MG63 (cell line): ENCODE results near the gene CENPA. TPM values are rescaled to one million over a fixed set of nuclear protein-coding genes. Genes with fewer than 3 reads are reported as not detected.
"Not testable (repeated sequence)": the region's sequence is repeated elsewhere in the genome, so short reads cannot be mapped to it uniquely, and the experiment has no call there.

Source experiments
- DNase-seq: peaks from one replicate; pipeline ENCODE4 v3.0.0-alpha.2; 2020
- H3K27me3 ChIP-seq: fragments of 250-450 bp; sonication (Bioruptor Pico); 2 replicates; pipeline ENCODE4 v1.5.1; 2020; ENCODE audit warnings: mild to moderate bottlenecking, moderate library complexity
- H3K36me3 ChIP-seq: fragments of 250-450 bp; sonication (Bioruptor Pico); 2 replicates; pipeline ENCODE4 v1.5.1; 2020; ENCODE audit warnings: mild to moderate bottlenecking, moderate library complexity
- H3K4me3 ChIP-seq: fragments of 250-450 bp; sonication (Bioruptor Pico); 2 replicates; pipeline ENCODE4 v1.5.1; 2020; ENCODE audit warnings: mild to moderate bottlenecking, moderate library complexity
- H3K9me3 ChIP-seq: fragments of 250-450 bp; sonication (Bioruptor Pico); 2 replicates; pipeline ENCODE4 v1.5.1; 2020; ENCODE audit warnings: mild to moderate bottlenecking, moderate library complexity
- total RNA-seq: library from RNA; depleted of rRNA; stranded (reverse); fragments of >200 nt; shearing (Covaris generic); gene quantifications from 2 replicates; pipeline ENCODE4 v1.2.3, GENCODE V29; 2014; ENCODE audit warnings: low replicate concordance; rRNA removed

The CENPA gene
- 19.8 and 24.5 TPM in 2 replicates for total RNA-seq

DNA sequence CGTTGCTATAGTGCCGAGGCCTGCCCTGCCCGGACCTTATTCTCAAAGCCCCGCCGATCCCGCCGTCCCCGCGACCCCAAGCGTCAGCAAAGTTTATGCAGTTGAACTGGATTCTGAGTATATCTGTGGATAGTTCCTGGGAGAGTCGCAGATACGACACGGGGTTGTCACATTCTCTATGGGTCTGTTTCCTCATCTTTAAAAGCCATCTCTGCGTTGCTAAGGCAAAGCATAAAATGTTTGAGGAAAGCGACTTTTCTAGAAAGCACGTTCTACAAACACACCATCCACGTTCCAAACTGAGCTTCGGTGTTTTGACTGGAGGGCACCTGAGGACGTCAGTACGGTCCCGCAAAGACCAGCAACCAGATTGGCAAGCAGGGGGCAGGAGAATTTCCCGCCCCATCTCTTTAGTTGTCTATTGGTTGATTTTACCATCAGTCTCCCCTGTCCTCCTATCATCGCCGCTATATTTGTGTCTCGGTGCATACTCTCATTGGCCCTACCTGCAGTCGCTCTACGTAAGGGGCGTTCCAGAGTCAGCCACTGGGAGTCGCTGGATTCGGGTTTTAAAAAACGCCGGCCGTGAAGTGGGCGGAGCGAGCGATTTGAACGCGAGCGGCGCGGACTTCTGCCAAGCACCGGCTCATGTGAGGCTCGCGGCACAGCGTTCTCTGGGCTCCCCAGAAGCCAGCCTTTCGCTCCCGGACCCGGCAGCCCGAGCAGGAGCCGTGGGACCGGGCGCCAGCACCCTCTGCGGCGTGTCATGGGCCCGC, at the start of gene CENPA:
CENPA (plus strand) TSS at position 626 of the 776 bp plus-strand sequence; CDS start at position 767, 141 bp downstream.
- peak within 1 kb of the TSS; percentile 72 for H3K4me3 ChIP-seq
- H3K27me3 ChIP-seq, result no peaks in the 10 kb centered on the region
- peak; percentile 97 for DNase-seq
- peaks cover 35% of the 10 kb centered on the region for H3K36me3 ChIP-seq
- H3K9me3 ChIP-seq, result peaks cover 8% of the 10 kb centered on the region; the same call in 1 of the 2 replicates

DNA sequence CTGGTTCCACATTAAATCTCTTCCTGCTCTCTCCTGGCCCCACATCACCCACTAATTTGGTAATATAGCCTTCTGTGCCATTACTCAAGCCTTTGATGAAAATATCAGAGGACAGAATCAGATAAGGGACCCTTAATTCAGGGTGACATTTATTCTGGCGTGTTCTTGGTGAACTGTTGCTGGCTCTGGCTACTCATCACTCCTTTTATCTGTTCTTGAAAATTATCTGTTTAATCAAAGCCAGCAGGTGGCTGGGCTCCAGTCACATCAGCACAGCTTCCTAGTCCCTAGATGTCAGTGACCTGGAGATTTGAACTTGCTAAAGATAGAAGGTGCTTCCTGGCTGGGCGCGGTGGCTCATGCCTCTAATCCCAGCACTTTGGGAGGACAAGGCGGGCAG, 48.6 kb upstream of the CENPA start:
- H3K9me3 ChIP-seq, result no peaks in the 10 kb centered on the region

DNA sequence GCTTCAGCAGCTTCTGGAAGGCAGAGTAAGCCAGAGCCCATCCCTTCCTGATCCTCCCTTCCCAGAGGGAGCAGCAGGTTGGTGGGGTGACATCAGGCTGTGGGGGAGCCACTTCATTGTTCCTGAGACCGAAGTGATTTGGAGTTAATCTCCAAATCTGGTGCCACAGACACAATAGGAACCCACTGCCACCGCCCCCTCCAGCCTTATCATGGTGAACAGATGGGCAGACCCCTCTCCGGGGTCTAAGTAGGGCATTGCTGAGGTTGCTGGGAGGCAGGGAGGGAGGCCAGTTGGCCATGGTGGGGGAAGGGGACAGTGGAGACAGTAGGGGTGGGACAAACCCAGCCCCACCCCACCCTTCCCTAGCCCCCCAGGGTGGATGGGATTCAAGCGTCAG, 47.4 kb upstream of the CENPA start:
- DNase-seq, result no peak
- Histone ChIP-seq H3K9me3 (no peaks in the 10 kb centered on the region), H3K36me3 (no peaks in the 10 kb centered on the region), H3K4me3 (no peak overlapping the region), H3K27me3 (no peaks in the 10 kb centered on the region)

More for the DNA sequence above, 48.6 kb upstream of the CENPA start:
- no peak for DNase-seq
- no peaks in the 10 kb centered on the region for H3K36me3 ChIP-seq
- H3K4me3 ChIP-seq, result no peak overlapping the region
- H3K27me3 ChIP-seq, result no peaks in the 10 kb centered on the region

DNA sequence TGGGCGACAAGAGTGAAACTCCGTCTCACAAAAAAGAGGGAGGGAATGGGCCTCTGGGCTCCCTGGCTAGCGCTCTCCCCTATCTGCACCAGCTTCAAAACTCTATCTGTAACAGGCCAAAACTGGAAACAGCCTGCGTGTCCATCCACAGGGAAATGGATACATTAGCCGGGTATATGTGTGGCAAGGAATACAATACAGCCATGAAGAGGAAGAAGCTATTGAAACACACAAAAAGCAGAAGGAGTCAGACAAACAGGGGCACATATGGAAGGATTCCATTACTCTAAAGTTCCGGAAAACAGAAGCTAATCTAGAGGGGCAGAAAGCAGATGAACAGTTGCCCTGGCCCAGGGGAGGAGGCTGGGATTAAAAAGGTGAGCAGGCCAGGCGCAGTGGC, 46.3 kb upstream of the CENPA start:
- DNase-seq, result no peak
- no peaks in the 10 kb centered on the region for H3K9me3 ChIP-seq
- no peaks in the 10 kb centered on the region for H3K27me3 ChIP-seq
- H3K36me3 ChIP-seq, result no peaks in the 10 kb centered on the region
- H3K4me3 ChIP-seq, result no peak overlapping the region

DNA sequence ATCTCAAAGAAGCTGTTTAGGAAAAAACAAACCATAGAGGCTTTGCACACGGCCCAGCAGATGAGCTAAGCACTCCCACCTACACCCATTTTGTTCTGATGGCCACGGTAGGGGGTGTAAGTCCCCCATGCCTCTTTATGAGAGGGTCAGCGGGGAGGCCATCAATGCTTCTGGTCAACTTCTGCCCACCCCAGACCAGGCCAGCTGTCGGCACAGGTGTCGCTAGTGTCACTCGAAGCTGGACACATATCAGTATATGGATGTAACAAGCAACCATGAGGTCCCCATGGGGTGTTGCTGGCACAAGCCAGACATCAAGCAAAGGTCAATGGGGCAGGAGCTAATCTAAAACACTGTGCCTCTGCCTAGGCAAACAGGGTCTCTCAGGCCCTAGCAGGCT, 45.5 kb upstream of the CENPA start:
- Histone ChIP-seq H3K9me3 (no peaks in the 10 kb centered on the region), H3K4me3 (no peak overlapping the region), H3K36me3 (no peaks in the 10 kb centered on the region), H3K27me3 (no peaks in the 10 kb centered on the region)
- no peak for DNase-seq

DNA sequence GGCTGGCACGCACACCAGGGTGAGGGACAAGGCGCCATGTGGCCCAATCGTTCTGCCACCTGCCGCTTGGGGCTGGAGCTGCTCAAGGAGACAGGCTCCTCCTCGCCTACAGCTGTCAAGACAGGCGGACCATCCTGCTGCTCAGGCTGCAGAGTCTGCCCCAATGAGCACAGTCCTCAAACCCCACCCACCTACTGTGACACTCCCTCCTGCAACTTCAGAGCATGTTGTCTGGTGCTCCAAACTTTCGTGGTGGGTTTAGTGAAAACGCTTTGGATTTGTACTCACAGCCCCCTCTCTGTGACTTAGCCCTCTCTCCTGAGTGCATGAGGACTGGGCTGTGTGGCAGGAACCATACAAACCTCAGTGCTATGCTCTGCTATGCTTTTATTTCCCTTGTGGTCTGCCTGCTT, 45.0 kb upstream of the CENPA start:
- DNase-seq, result no peak

DNA sequence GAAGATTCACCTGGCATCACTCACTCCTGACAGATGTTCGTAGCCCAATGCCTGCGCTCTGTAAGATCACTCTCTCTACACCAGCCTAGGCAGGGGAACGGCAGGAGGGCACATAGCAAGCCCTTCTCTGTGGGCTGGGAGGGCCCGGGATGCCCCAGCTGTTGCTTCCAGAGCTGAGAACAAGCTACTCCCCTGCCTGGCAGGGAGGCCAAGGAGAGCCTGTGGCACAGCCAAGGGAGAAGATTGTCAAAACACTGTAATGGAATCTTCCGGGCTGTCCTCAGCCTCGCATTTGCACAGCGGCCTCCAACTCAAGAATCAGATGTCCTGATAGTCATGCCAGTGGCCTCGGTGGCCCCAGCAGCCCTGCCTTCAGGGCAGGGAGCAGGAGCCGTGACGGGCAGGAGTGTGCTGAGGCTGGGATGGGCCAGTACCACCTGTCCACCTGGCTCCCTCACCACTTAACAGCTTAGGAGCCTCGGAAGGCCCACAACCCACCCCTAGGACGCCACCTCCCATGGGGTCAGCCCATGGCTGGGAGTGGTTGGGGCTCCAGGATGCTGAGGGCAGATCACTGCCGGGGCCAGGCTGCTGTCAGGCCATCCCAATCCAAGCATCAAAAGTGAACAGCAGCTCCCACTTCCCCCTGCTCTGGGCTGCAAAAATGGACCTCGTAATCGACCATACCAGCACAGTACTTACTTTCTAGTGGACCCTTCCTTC, 43.6 kb upstream of the CENPA start:
- Histone ChIP-seq H3K27me3 (no peaks in the 10 kb centered on the region), H3K36me3 (no peaks in the 10 kb centered on the region), H3K9me3 (no peaks in the 10 kb centered on the region), H3K4me3 (no peak overlapping the region)
- DNase-seq, result no peak

More for the DNA sequence above, 45.0 kb upstream of the CENPA start:
- no peaks in the 10 kb centered on the region for H3K36me3 ChIP-seq
- H3K4me3 ChIP-seq, result no peak overlapping the region
- no peaks in the 10 kb centered on the region for H3K27me3 ChIP-seq
- H3K9me3 ChIP-seq, result no peaks in the 10 kb centered on the region

DNA sequence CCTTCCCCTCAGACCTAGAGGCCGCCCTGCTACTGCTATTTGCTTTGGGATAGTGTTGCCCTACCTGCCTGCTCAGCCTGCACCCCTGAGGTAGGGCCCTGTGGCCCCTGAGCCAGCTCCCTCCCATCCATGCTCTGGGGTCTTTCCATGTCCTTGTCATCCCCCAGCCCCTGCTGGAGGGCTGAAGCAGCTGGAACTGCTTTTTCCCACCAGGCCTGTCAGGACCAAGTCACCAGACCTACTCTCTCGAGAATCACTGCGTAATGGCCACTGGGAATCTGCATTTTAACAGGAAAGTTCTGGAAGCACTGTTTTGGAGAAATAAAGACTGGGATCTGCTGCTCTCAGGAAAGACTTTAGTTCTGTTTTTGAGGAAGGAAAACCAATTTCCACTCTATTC, 42.0 kb upstream of the CENPA start:
- Histone ChIP-seq H3K4me3 (no peak overlapping the region), H3K27me3 (no peaks in the 10 kb centered on the region), H3K9me3 (no peaks in the 10 kb centered on the region), H3K36me3 (no peaks in the 10 kb centered on the region)
- no peak for DNase-seq

DNA sequence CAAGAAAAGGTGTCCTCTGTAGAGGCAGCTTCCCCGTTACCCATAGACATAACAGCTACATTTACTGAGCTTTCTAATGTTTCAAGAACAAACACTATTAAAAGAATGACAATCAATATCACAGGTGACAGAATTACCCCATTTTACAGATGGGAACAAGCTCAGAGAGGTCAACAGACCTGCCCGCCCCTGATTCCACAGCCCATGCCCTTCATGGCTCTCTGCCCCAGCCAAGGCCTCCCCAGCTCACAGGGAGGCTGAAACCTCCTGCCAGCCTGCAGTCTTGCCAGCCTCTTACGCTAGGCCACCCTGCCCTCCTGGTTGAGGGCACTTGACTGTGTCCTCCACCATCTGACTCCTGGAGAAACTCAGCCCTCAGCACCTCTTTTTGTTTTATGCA, 40.9 kb upstream of the CENPA start:
- Histone ChIP-seq H3K27me3 (no peaks in the 10 kb centered on the region), H3K36me3 (no peaks in the 10 kb centered on the region), H3K4me3 (no peak overlapping the region), H3K9me3 (no peaks in the 10 kb centered on the region)
- no peak for DNase-seq

DNA sequence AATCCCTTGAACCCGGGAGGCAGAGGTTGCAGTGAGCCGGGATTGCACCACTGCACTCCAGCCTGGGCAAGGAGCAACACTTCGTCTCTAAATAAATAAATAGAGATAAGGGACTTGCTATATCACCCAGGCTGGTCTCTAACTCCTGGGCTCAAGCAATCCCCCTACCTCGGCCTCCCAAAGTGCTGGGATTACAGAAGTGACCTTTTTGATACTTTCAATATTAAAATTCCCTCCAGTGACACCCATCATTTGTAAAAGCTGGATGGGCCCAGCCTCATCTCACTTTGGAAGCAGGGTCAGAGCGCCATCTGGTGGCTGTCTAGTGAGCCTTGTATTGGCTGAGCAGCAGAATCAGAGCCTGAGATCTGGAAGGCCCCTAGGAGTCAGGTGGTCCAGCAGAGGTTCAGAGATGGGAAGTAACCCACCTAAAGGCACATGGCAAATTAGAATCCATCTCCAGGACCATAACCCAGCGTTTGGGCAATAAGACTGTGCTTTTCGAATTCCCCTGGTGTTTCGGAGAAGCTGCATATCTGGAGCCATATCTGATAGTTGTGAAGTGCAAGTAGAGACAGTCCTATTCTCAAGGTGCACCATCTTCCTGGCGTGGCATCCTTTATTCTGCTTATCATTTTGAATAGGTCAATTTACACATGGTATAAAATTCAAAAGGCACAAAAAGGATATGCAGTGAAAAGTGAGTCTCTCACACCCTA, 40.1 kb upstream of the CENPA start:
- DNase-seq, result peak; percentile 59

DNA sequence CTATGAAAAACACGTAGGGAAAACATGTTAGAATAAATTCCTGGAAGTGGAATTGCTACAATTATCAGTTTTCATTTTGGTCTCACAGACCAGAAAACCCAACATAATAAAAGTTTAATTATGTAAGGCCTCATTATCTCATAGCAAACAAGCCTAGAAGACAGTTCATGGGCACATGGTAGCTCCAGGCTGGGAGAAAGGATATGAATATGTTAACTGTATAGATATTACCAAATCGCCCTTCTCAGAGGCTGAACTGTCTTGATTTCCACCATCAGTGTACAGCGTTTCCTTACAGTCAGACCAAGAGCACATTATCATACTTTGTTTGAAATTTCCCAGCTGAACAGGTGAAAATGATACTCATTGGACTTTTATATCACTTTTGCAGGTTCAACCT, 38.9 kb upstream of the CENPA start:
- Histone ChIP-seq H3K36me3 (no peaks in the 10 kb centered on the region), H3K4me3 (no peak overlapping the region), H3K9me3 (no peaks in the 10 kb centered on the region; the same call in 1 of the 2 replicates), H3K27me3 (no peaks in the 10 kb centered on the region)
- no peak for DNase-seq

More for the DNA sequence above, 40.1 kb upstream of the CENPA start:
- Histone ChIP-seq H3K27me3 (no peaks in the 10 kb centered on the region), H3K4me3 (no peak overlapping the region), H3K36me3 (no peaks in the 10 kb centered on the region), H3K9me3 (no peaks in the 10 kb centered on the region)

DNA sequence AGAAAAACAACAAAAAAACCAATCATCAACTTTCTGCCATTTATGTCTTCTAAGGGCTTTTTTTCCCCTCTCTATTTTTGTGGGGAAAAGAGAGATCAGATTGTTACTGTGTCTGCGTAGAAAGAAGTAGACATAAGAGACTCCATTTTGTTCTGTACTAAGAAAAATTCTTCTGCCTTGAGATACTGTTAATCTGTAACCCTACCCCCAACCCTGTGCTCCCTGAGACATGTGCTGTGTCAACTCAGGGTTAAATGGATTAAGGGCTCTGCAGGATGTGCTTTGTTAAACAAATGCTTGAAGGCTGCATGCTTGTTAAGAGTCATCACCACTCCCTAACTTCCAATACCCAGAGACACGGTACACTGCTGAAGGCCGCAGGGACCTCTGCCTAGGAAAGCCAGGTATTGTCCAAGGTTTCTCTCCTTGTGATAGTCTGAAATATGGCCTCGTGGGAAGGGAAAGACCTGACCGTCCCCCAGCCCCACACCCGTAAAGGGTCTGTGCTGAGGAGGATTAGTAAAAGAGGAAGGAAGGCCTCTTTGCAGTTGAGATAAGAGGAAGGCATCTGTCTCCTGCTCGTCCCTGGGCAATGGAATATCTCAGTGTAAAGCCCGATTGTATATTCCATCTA, 36.0 kb upstream of the CENPA start:
- H3K9me3 ChIP-seq, H3K4me3 ChIP-seq, H3K36me3 ChIP-seq, H3K27me3 ChIP-seq: not testable (repeated sequence)
- DNase-seq, result peak; percentile 18

DNA sequence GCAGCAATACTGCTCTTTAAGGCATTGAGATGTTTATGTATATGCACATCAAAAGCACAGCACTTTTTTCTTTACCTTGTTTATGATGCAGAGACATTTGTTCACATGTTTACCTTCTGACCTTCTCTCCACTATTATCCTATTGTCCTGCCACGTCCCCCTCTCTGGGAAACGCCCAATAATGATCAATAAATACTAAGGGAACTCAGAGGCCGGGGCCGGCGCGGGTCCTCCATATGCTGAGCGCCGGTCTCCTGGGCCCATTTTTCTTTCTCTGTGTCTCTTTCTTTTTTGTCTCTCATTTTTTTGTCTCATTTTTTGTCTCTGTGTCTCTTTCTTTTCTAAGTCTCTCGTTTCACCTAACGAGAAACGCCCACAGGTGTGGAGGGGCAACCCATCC, 35.4 kb upstream of the CENPA start:
- H3K9me3 ChIP-seq, H3K4me3 ChIP-seq, DNase-seq, H3K27me3 ChIP-seq, H3K36me3 ChIP-seq: not testable (repeated sequence)

DNA sequence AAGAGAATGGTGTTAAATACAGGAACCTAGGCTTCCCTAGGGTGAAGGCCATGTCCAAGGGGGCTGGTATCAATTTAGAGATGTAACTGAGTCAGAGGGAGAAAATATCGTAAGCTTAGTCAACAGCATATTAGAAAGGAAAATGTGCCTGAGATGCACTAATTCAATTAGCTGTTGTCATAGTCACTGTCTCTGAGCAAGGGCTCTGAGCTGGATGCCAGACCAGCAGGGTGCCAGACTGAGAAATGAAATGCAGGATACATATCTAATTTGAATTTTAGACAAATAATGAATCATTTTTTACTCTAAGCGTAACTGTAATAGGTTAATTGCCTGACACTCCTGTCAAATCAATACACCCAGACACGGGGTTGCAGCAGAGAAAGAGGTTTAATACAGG, 33.2 kb upstream of the CENPA start:
- H3K9me3 ChIP-seq, result no peaks in the 10 kb centered on the region; the same call in 1 of the 2 replicates
- H3K4me3 ChIP-seq, result no peak overlapping the region
- peak; percentile 40 for DNase-seq
- no peaks in the 10 kb centered on the region for H3K27me3 ChIP-seq
- no peaks in the 10 kb centered on the region for H3K36me3 ChIP-seq

DNA sequence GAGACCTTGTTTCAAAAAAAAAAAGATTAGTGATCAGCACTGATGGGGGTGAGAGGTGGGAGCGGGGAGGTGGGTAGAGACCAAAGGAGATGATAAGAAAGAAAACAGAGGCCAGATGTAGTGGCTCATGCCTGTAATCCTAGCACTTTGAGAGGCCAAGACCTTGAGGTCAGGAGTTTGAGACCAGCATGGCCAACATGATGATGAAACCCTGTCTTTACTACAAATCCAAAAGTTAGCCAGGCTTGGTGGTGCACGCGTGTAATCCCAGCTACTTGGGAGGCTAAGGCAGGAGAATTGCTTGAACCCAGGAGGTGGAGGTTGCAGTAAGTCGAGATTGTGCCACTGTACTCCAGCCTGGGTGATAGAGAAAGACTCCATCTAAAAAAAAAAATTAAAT, 31.3 kb upstream of the CENPA start:
- Histone ChIP-seq H3K27me3 (no peaks in the 10 kb centered on the region), H3K36me3 (no peaks in the 10 kb centered on the region), H3K9me3 (no peaks in the 10 kb centered on the region; the same call in 1 of the 2 replicates), H3K4me3 (no peak overlapping the region)
- DNase-seq, result no peak

DNA sequence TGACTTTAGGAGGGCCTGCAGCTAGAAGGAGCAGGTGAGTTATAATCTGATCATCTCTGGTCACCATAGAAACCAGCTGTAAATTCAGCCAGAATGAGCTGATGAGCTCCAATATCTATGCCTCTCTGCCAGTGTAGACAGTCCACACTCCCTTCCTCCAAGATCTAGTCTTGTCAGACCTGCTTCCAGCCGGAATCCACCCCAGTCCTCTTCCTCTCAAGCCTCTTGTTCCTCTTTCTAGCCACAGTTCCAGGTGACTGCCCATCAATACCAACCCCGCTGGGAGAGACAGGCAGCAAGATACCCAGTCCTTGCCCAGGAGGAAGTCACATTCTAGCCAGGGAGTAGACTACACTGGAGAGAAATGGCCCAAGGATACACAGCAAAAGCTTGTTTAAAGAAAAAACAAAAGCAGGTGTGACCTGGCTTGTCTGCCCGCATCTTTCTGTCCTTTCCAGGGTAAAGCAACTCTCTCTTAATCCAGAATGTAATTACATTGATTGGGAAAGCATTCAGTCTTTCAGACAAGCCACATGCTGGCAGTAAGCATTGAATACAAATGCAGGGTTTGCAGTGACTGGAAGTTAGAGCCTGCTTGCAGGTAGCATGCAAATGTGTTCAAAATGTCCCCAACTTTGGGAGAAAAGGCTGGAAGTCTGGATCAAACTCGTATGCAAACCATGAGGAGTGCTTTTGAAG, 30.7 kb upstream of the CENPA start:
- H3K4me3 ChIP-seq, result no peak overlapping the region
- no peak for DNase-seq
- H3K27me3 ChIP-seq, result no peaks in the 10 kb centered on the region

More for the DNA sequence above, 30.7 kb upstream of the CENPA start:
- Histone ChIP-seq H3K36me3 (no peaks in the 10 kb centered on the region), H3K9me3 (no peaks in the 10 kb centered on the region; the same call in 1 of the 2 replicates)
